22Rv1 (cell line): ENCODE measurements around the gene HOXD11.

ENCODE experiments used
- CTCF ChIP-seq: fragments of 450-650 bp; IDR thresholded peaks from 2 replicates; pipeline ENCODE4 v1.5.1; 2017; ENCODE audit warnings: mild to moderate bottlenecking
- ZFX ChIP-seq: fragments of 450-650 bp; IDR thresholded peaks from 2 replicates; pipeline ENCODE4 v1.6.1; 2017; ENCODE audit warnings: antibody characterized with exemption, borderline replicate concordance

DNA sequence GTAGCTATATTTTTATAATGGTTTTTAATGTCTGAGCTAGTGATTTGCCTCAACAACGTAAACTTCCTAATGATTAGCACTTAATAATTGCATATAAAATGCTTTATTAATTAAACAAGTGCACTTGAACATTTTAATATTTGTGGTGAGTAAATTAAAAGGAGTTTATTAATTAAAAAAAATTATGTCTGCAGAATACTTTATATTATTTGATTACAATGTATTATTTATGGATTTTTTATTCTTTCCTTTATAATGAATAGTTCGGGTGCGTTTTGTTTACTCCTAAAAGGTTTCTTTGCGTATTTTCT lies 24.7 kb downstream of the HOXD11 start:
- TF ChIP-seq CTCF: no peak
- no peak for TF ChIP-seq ZFX
